ENCODE results near the gene CTNND1.

The CTNND1 gene

DNA sequence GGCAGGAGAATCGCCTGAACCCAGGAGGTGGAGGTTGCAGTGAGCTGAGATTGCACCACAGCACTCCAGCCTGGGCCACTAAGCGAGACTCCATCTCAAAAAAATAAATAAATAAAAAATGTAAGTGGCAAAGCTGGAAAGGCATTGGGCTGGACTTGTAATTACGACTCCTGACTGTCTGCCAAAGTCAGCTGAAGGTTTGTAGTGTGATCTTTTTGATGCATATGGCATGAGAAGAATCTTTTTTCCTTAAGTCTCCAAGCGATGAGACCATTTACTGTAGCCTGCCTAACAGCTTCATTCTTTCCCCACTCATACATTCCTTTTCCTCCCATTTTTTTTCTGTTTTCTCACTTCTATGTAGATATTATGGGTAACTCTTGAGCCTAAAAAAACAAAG lies 24.8 kb downstream of the CTNND1 start:
- Histone ChIP-seq H3F3A (ENCODE audit: low read depth) (no peaks in the 10 kb centered on the region), H3K9me3 (ENCODE audit: insufficient read depth, low read depth, low read length) (no peaks in the 10 kb centered on the region), H3K9me2 (replicated peaks; ENCODE audit: low read depth, low read length) (no peaks in the 10 kb centered on the region), H4K20me1 (ENCODE audit: insufficient read depth, low read length, poor library complexity, severe bottlenecking) (no peaks in the 10 kb centered on the region), H3K4me3 (ENCODE audit: low read length, poor library complexity, severe bottlenecking) (no peak overlapping the region), H3K9ac (ENCODE audit: low read depth, low read length, poor library complexity, severe bottlenecking) (no peak overlapping the region), H3K4me1 (ENCODE audit: insufficient read depth, low read length, poor library complexity, severe bottlenecking) (peaks cover 22% of the 10 kb centered on the region), H3K4me2 (ENCODE audit: low read depth, low read length, poor library complexity, severe bottlenecking) (no peak overlapping the region), H3K79me2 (ENCODE audit: insufficient read depth, low read length) (0 out of 2 replicates have a peak, but pooled peaks cover 5% of the 10 kb centered on the region), H3K27me3 (ENCODE audit: insufficient read depth, low read length, poor library complexity, severe bottlenecking) (no peaks in the 10 kb centered on the region), H3K36me3 (ENCODE audit: insufficient read depth, low read length) (no peaks in the 10 kb centered on the region), H2AFZ (ENCODE audit: low read length) (no peak overlapping the region)
- no peak for TF ChIP-seq CTCF (conservative IDR thresholded peaks at IDR 0.05; ENCODE audit: low read length)
- TF ChIP-seq EZH2phosphoT487 (IDR thresholded peaks at IDR 0.05; ENCODE audit: borderline replicate concordance): no peak

DNA sequence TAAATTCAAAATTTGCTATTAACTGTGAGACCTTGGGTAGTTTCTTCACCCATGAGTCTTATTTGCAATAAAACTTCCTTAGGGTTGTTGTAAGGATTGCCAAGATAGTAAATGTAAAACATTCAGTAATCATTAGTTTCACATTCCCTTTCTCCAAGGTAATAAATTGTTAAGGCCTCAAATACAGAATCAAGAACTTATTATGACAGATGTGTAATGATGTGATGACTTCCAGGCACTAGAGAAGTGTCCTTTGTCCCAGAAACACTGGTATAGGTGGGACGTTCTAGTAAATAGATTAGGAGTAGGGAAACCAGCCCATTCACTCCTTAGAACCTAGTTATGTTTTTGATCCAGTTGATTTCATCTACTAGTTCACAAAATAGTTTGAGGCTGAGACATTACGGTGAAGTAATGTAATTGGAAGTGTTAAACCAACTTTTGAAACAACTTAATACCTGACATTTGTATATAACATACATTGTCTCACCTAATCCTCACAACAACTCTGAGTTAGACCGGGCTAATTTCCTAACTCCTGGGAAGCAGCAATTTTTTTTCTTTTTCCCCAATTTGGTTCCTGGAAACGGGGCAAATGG lies 25.5 kb downstream of the CTNND1 start:
- H3K9me3 ChIP-seq (ENCODE audit: insufficient read depth, low read depth, low read length): no peaks in the 10 kb centered on the region
- H4K20me1 ChIP-seq (ENCODE audit: insufficient read depth, low read length, poor library complexity, severe bottlenecking): no peaks in the 10 kb centered on the region
- no peak for TF ChIP-seq EZH2phosphoT487 (IDR thresholded peaks at IDR 0.05; ENCODE audit: borderline replicate concordance)
- no peak for TF ChIP-seq CTCF (conservative IDR thresholded peaks at IDR 0.05; ENCODE audit: low read length)
- H3K4me1 ChIP-seq (ENCODE audit: insufficient read depth, low read length, poor library complexity, severe bottlenecking): peaks cover 28% of the 10 kb centered on the region
- no peaks in the 10 kb centered on the region for H3K36me3 ChIP-seq (ENCODE audit: insufficient read depth, low read length)
- H3K79me2 ChIP-seq (ENCODE audit: insufficient read depth, low read length): 0 out of 2 replicates have a peak, but pooled peaks cover 5% of the 10 kb centered on the region
- no peaks in the 10 kb centered on the region for H3K27me3 ChIP-seq (ENCODE audit: insufficient read depth, low read length, poor library complexity, severe bottlenecking)
- no peak overlapping the region for H3K4me2 ChIP-seq (ENCODE audit: low read depth, low read length, poor library complexity, severe bottlenecking)
- no peak overlapping the region for H2AFZ ChIP-seq (ENCODE audit: low read length)
- no peak overlapping the region for H3K4me3 ChIP-seq (ENCODE audit: low read length, poor library complexity, severe bottlenecking)
- H3K9ac ChIP-seq (ENCODE audit: low read depth, low read length, poor library complexity, severe bottlenecking): no peak overlapping the region
- H3K9me2 ChIP-seq (replicated peaks; ENCODE audit: low read depth, low read length): no peaks in the 10 kb centered on the region
- H3F3A ChIP-seq (ENCODE audit: low read depth): peaks cover 5% of the 10 kb centered on the region; the same call in 1 of the 2 replicates

- peaks cover 9% of the 10 kb centered on the region; the same call in 1 of the 2 replicates for H3F3A ChIP-seq (ENCODE audit: low read depth)
- H3K4me1 ChIP-seq (ENCODE audit: insufficient read depth, low read length, poor library complexity, severe bottlenecking): peaks cover 37% of the 10 kb centered on the region
- no peak overlapping the region for H3K4me2 ChIP-seq (ENCODE audit: low read depth, low read length, poor library complexity, severe bottlenecking)
- no peak overlapping the region for H3K4me3 ChIP-seq (ENCODE audit: low read length, poor library complexity, severe bottlenecking)
- 0 out of 2 replicates have a peak, but pooled peaks cover 5% of the 10 kb centered on the region for H3K79me2 ChIP-seq (ENCODE audit: insufficient read depth, low read length)
- no peaks in the 10 kb centered on the region for H4K20me1 ChIP-seq (ENCODE audit: insufficient read depth, low read length, poor library complexity, severe bottlenecking)
- H3K27me3 ChIP-seq (ENCODE audit: insufficient read depth, low read length, poor library complexity, severe bottlenecking): no peaks in the 10 kb centered on the region
- no peaks in the 10 kb centered on the region for H3K9me3 ChIP-seq (ENCODE audit: insufficient read depth, low read depth, low read length)
- H3K9ac ChIP-seq (ENCODE audit: low read depth, low read length, poor library complexity, severe bottlenecking): peak overlapping the region; percentile 44
- H3K36me3 ChIP-seq (ENCODE audit: insufficient read depth, low read length): no peaks in the 10 kb centered on the region
- H3K9me2 ChIP-seq (replicated peaks; ENCODE audit: low read depth, low read length): no peaks in the 10 kb centered on the region
- TF ChIP-seq EZH2phosphoT487 (IDR thresholded peaks at IDR 0.05; ENCODE audit: borderline replicate concordance) (no peak), CTCF (conservative IDR thresholded peaks at IDR 0.05; ENCODE audit: low read length) (no peak)
- no peak overlapping the region for H2AFZ ChIP-seq (ENCODE audit: low read length)
Observed at GRCh38 chr11:57787920-57788702, 26.5 kb downstream of the CTNND1 start.
